GM13976 (cell line): ENCODE measurements around the gene SH2D1B.

ENCODE experiments used
- DNase-seq: peaks from one replicate; pipeline ENCODE4 v3.0.0; 2012; ENCODE audit warnings: low spot score
- CTCF ChIP-seq: IDR thresholded peaks from 2 replicates; pipeline ENCODE4 v1.5.1; 2012; ENCODE audit warnings: borderline replicate concordance, mild to moderate bottlenecking; ENCODE audit not compliant: insufficient read depth; ENCODE audit errors: extremely low read depth, missing control alignments, control extremely low read depth
- in situ Hi-C: fragments of 300-500 bp; cut with MboI; formaldehyde crosslinking; loops from one replicate; pipeline ENCODE4 v1.12.0; 2022; ENCODE audit warnings: low sequenced_read_pairs, mixed read lengths, inconsistent platforms; ENCODE audit not compliant: unreplicated experiment

SH2D1B gene

GRCh38 chr1:162381383-162381782, 30.6 kb downstream of the SH2D1B start, which contains the start of gene C1orf226:
Gene C1orf226 (plus strand): TSS chr1:162381728. CDS start chr1:162381902, 174 bp downstream.
- in situ Hi-C loops: no loop called here
- no peak for DNase-seq
- TF ChIP-seq CTCF: no peak

DNA sequence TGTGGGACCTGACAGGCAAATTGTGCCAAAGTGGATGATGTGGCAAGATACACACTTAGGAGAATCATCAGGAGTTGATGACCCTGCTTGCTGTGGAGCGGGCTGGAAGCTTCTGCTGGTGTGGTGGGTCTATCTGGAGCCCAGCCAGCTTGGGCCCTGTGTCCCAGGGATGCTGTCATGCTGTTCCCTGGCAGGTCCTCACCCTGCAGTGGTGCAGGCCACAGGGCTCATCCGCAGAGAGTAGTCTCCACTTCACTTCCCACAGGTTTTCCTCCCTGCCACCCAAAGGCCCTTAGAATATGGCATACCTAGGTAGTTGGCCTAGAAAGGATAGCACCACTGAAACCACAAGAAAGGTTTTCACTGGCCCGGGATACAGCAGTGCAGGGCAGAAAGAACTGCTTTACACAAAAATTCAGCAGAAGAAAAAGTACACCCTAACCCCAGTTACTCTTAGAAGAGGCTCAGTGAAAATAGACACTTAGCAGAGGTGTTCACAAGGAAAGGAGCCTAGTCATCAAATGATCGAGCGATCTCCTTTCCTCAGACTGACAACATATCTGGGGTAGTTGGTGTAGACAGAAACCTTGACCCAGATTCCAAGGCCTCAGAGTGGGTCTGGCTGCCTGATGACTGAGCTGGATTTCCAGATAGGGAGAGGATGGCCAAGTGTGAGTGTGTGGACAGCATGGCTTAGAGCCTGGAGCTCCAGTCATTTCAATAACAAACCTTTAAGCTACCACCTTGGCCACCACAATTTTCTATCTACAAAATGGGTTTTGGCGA, 31.7 kb downstream of the SH2D1B start:
- in situ Hi-C loops: no loop called here
- no peak for DNase-seq
- TF ChIP-seq CTCF: no peak

GRCh38 chr1:162376691-162377090, 35.2 kb downstream of the SH2D1B start, which contains the start of gene SPATA46:
Gene SPATA46 (minus strand): TSS chr1:162376854. CDS start chr1:162376790, 64 bp downstream.
- no peak for DNase-seq
- in situ Hi-C loops: no loop called here
- no peak for TF ChIP-seq CTCF

GRCh38 chr1:162375463-162375862, 36.5 kb downstream of the SH2D1B start:
- in situ Hi-C loops: no loop called here
- TF ChIP-seq CTCF: no peak

DNA sequence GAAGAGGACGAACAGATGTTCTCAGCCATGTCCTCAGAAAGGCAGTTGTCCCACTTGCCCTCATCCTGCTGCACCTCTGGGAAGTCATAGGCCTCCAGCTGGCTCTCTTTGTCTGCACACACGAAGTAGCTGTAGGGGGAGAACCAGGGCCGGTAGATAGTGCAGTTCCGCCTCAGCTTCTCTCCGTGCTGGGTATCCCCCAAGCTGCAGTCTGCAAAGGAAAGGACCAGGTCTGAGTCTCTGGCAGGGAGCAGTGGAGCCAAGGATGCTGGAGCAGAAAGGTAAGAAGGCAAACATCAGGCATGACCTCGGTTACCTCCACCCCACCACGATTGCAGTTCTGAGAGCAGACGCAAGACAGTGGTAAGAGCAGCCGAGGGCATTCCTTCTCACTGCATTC, 37.5 kb downstream of the SH2D1B start:
- no peak for TF ChIP-seq CTCF
- in situ Hi-C loops: no loop called here
- no peak for DNase-seq

More at GRCh38 chr1:162375463-162375862, 36.5 kb downstream of the SH2D1B start:
- no peak for DNase-seq

DNA sequence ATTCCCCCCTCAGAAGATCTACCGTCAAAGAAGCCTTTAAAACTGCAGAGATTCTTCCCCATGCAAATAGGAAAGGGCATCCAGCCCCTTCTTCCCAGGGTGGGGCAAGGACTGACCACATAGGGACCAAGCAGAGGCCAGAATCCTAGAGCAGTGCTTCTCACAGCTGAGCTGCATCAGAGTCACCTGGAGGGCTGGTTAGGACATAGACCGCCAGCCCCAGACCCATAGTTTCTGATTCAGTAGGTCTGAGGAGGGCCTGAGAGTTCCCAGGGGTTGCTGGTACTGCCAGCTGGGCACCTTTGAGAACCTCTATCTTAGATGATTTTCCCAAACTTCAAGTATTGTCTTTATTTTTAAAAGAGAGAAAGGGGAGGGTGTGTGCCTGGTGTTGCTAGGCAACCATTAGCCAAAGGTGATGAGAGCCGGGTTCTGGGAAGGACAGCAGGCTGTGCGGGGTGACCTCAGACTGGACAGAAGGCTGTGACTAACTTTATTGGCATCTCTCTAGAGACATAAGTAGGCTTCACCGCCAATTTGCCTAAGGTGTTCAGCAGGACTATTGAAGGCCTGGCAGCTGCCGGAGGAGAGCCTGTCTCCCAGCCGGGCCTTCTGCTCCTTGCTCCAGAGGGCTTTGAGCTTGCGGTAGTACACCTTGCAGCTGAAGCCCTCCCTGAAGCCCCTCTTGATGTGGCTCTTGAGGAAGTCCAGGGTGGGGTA, 38.2 kb downstream of the SH2D1B start:
- no peak for DNase-seq
- in situ Hi-C loops: no loop called here
- TF ChIP-seq CTCF: no peak
